HG02623 (cell line): ENCODE results near the gene TSPAN4.

Source experiments
- ATAC-seq: cut with Tn5 transposase; IDR thresholded peaks from one replicate; pipeline ENCODE4 v1.9.1; 2021; ENCODE audit warnings: moderate library complexity; ENCODE audit not compliant: unreplicated experiment

The TSPAN4 gene

DNA sequence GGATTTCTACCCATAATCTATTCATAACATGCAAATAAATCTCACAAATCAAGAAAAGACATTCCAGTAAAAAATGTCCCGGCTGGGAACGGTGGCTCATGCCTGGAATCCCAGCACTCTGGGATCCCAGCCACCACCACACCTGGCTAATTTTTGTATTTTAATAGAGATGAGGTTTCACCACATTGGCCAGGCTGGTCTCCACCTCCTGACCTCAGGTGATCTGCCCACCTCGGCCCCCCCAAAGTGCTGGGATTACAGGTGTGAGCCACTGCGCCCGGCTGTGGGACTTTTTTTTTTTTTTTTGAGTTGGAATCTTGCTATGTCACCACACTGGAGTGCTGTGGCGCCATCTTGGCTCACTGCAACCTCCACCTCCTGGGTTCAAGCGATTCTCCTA, 63.3 kb downstream of the TSPAN4 start:
- no peak for ATAC-seq

GRCh38 chr11:907668-908067, 65.0 kb downstream of the TSPAN4 start:
- no peak for ATAC-seq

- no peak for ATAC-seq
Measured at GRCh38 chr11:908273-908672, 65.6 kb downstream of the TSPAN4 start.

GRCh38 chr11:909406-909805, 66.8 kb downstream of the TSPAN4 start:
- ATAC-seq, result no peak

DNA sequence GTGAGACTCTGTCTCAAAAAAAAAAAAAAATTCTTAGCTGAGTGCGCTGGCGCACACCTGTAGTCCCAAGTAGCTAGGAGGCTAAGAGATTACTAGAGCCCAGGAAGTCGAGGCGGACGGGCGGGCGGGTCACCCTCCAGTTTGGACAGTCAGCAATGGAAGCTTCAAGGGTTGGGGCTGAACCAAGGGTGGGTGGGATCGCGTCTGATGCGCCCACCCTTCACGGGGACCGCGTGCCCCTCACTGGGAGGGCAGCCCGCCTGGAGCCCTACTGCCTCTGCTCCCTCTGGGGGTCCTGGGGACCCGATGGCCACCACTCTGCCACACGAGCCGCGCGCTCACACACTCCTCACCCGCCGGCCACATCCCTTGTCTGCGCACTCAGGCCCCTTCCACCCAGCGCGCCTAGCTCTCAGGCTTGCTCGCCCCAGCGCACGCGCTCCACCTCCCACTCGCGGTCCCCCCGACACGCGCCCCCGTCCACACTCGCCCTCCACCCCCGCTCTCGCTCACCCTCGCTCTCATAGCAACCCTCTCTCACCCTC, 67.5 kb downstream of the TSPAN4 start:
- no peak for ATAC-seq

DNA sequence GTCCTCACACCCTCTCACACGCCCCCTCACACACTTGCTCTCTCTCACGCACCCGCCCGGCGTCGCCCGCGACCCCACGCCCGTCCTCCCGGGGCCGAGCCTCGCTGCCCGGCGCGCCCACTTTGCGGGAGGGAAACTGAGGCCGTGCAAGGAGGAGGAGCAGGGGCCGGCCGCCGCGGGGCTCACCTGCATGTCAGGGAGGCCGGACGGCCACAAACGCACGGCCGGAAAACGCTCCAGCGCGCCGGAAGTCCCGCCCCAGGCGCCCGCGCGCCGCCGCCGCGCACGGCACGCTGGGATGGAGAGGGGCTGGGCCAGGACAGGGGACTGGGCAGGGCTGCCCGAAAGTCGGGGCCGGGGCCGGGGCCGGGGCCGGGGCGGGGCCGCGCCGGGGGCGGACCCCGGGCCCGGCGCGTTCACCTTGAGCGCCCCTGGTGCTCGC, 68.0 kb downstream of the TSPAN4 start, which contains the start of gene CHID1:
Gene CHID1 (minus strand): TSS at position 222 of the 442 bp plus-strand sequence. CDS start 5,994 bp downstream, outside the sequence.
- peak; percentile 84 for ATAC-seq

- peak; percentile 22 for ATAC-seq
Measured at GRCh38 chr11:911031-911889, 68.6 kb downstream of the TSPAN4 start.

DNA sequence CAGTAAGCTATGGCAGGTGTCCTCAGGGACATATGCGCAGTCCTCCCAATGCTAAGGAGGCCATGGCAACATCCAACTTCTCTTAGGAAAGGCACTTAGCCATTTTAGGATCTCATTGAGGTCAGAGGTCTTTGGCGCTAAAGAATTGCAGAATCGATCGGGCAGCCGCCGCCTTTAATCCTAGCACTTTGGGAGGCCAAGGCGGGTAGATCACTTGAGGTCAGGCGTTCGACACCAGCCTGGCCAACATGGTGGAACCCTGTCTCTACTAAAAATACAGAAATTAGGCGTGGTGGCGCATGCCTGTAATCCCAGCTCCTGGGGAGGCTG, 69.2 kb downstream of the TSPAN4 start:
- ATAC-seq, result no peak

DNA sequence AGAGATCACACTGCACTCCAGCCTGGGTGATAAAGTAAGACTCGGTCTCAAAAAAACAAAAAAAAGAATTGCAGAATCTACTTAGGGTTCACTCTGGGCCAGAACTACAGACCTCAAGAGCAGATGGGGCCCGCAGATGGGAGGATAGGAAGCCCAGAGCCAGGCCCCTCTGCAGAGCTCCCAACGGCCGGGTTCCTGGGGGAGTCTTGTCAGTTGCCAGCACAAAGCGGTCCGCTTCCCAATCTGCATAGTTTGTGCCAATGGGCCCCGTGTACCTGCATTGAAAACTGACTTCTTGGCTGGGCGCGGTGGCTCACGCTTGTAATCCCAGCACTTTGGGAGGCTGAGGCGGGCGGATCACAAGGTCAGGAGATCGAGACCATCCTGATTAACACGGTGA, 69.6 kb downstream of the TSPAN4 start:
- ATAC-seq, result no peak

GRCh38 chr11:913043-913442, 70.4 kb downstream of the TSPAN4 start:
- no peak for ATAC-seq

- no peak for ATAC-seq
Measured at GRCh38 chr11:914204-914603, 71.6 kb downstream of the TSPAN4 start.

GRCh38 chr11:914747-915501, 72.3 kb downstream of the TSPAN4 start:
- ATAC-seq, result no peak
